Activated T-cell treated with anti-CD3 and anti-CD28 coated beads, Interleukin-2, amount 50 U/mL, for 24 hours (primary cell): ENCODE results near the gene RAVER2.
"Not testable (repeated sequence)": the region's sequence is repeated elsewhere in the genome, so short reads cannot be mapped to it uniquely, and the experiment has no call there.

Experiments
- DNase-seq: peaks from one replicate; pipeline ENCODE4 v3.0.0-alpha.2; 2020
- H3K27ac Mint-ChIP-seq: 2 replicates; pipeline ENCODE4 v1.8.0; 2020; ENCODE audit warnings: mild to moderate bottlenecking, mixed read lengths
- H3K27me3 Mint-ChIP-seq: 2 replicates; pipeline ENCODE4 v1.8.0; 2020; ENCODE audit warnings: mixed read lengths
- H3K36me3 Mint-ChIP-seq: 2 replicates; pipeline ENCODE4 v1.8.0; 2020; ENCODE audit warnings: low read depth, mixed read lengths
- H3K4me1 Mint-ChIP-seq: 2 replicates; pipeline ENCODE4 v1.8.0; 2020; ENCODE audit warnings: low read depth, mixed read lengths
- H3K4me3 Mint-ChIP-seq: 2 replicates; pipeline ENCODE4 v1.8.0; 2020; ENCODE audit warnings: mild to moderate bottlenecking, moderate library complexity, mixed read lengths
- H3K9me3 Mint-ChIP-seq: 2 replicates; pipeline ENCODE4 v1.8.0; 2020; ENCODE audit warnings: mixed read lengths

RAVER2 gene

DNA sequence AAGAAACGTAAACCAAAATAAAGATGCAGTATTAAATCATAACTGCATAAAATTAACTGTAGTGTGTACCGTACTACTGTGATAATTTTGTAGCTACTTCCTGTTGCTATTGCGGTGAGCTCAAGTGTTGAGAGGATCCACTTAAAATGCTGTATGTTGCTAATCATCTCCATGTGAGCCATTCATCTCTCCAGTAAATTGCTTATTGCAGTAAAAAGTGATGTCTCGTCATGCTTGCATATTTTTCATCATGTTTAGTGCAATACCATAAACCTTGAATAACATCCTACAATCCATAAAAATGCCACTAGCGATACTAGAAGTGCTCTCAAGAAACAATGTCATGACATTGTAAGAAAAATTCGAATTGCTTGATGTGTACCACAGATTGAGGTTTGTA lies 66.3 kb downstream of the RAVER2 start:
- Mint-ChIP-seq H3K36me3 (no peaks in the 10 kb centered on the region), H3K4me1 (no peaks in the 10 kb centered on the region), H3K27ac (no peak overlapping the region), H3K4me3 (no peak overlapping the region), H3K9me3 (no peaks in the 10 kb centered on the region), H3K27me3 (no peaks in the 10 kb centered on the region)
- no peak for DNase-seq

DNA sequence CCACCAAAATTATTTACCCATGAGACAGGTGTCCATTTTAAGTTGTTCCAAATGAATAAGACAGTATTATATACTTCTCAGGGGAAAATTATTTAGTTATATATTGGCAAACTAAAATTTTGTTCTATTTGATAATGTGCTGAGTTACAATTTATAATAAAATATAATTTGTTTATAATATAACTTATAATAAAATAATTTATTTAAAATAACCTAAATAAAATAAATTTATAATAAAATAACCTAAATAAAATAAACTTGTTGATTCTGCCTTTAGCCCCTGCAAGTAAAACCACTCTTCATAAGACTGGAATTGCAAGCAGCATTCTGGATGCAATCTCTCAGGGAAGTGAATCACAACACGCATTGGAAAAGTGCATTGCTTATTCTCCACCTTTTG lies 69.6 kb downstream of the RAVER2 start:
- H3K9me3 Mint-ChIP-seq = no peaks in the 10 kb centered on the region
- no peaks in the 10 kb centered on the region for H3K27me3 Mint-ChIP-seq
- H3K36me3 Mint-ChIP-seq = no peaks in the 10 kb centered on the region
- DNase-seq = no peak
- no peak overlapping the region for H3K4me3 Mint-ChIP-seq
- H3K4me1 Mint-ChIP-seq = no peaks in the 10 kb centered on the region
- H3K27ac Mint-ChIP-seq = no peak overlapping the region

DNA sequence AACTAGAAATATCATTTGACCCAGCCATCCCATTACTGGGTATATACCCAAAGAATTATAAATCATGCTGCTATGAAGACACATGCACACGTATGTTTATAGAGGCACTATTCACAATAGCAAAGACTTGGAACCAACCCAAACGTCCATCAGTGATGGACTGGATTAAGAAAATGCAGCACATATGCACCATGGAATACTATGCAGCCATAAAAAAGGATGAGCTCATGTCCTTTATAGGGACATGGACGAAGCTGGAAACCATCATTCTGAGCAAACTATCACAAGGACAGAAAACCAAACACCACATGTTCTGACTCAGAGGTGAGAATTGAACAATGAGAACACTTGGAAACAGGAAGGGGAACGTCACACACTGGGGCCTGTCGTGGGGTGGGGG lies 72.5 kb downstream of the RAVER2 start:
- not testable (repeated sequence) for H3K4me3 Mint-ChIP-seq, H3K27me3 Mint-ChIP-seq, H3K36me3 Mint-ChIP-seq, H3K27ac Mint-ChIP-seq, DNase-seq, H3K4me1 Mint-ChIP-seq, H3K9me3 Mint-ChIP-seq

DNA sequence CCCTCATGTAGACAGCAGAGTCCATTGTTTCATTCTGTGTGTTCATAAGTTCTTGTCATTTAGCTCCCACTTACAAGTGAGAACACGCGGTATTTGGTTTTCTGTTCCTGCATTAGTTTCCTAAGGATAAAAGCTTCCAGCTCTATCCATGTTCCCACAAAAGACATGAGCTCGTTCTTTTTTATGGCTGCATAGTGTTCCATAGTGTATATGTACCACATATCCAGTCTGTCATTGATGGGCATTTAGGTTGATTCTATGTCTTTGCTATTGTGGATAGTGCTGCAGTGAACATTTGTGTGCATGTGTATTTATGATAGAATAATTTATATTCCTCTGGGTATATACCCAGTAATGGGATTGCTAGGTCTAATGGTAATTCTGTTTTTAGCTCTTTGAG lies 75.7 kb downstream of the RAVER2 start:
- H3K27ac Mint-ChIP-seq, H3K4me3 Mint-ChIP-seq, H3K9me3 Mint-ChIP-seq, H3K36me3 Mint-ChIP-seq, H3K27me3 Mint-ChIP-seq, H3K4me1 Mint-ChIP-seq, DNase-seq: not testable (repeated sequence)

DNA sequence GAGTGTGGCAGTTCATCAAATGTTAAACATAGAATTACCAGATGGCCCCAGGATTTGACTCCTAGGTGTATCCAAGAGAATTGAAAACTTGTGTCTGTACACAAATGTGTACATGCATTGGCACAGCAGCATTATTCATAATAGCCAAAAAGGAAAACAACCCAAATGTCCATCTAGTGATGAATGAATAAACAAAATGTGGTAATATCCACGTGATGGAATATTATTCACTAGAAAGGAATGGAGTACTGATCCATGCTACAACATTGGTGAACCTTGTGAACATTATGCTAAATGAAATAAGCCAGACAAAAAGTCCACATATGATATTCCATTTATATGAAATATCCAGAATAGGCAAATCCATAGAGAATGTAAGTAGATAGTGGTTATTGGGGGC lies 77.7 kb downstream of the RAVER2 start:
- H3K27ac Mint-ChIP-seq = no peak overlapping the region
- H3K27me3 Mint-ChIP-seq = no peaks in the 10 kb centered on the region
- no peak for DNase-seq
- peaks cover 21% of the 10 kb centered on the region for H3K4me1 Mint-ChIP-seq
- no peaks in the 10 kb centered on the region for H3K36me3 Mint-ChIP-seq
- no peaks in the 10 kb centered on the region for H3K9me3 Mint-ChIP-seq
- no peak overlapping the region for H3K4me3 Mint-ChIP-seq

DNA sequence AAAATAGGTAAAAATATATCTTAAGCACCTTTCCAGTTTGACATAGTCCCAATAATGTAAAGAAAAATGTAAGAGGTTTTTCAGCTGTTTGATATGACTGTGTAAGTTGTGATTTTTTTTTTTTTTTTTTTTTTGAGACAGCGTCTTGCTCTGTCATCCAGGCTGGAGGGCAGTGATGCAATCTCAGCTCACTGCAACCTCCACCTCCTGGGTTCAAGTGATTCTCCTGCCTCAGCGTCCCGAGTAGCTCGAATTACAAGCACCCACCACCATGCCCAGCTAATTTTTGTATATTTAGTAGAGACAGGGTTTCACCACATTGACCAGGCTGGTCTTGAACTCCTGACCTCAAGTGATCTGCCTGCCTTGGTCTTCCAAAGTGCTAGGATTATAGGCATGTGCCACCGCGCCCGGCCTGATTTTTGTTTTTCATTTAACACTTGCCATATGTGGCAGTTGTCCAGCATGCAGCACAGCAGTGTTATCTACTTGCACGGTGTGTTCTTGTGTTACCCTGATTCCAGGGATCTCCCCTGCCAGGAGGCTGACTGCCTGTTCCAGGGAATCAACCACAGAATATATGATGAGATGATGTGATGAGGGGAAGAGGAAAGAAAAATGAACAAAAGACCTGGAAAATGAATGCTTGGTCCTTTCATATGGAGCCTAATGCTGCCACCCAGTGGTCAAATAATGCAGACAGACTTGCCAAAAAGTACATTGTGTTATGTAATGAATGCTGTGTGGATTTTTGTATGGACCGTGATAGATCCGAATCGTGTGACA lies 79.0 kb downstream of the RAVER2 start:
- Mint-ChIP-seq H3K27me3 (no peaks in the 10 kb centered on the region), H3K4me3 (no peak overlapping the region), H3K36me3 (no peaks in the 10 kb centered on the region), H3K4me1 (peaks cover 31% of the 10 kb centered on the region), H3K27ac (peak overlapping the region; percentile 65), H3K9me3 (no peaks in the 10 kb centered on the region)
- no peak for DNase-seq

DNA sequence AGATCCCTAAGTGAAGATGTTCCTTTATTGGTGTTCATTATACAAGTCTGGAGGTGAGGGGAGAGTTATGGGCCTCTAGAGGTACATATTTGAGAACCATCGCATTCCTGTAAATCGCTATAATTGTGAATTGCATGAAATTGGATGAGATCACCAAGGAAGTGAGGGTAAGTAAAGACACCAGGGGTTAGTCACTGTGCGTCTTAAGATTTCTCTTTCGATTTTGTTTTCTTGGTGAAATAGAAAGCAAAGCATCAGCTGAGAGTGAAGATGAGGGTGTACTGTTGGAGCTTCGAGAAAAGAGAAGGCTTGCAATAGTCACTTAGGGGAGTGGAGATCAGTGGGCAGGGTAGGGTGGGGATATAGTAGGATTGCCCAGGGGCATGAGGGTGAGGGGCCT lies 82.1 kb downstream of the RAVER2 start:
- no peaks in the 10 kb centered on the region for H3K9me3 Mint-ChIP-seq
- peak overlapping the region; percentile 14 for H3K4me3 Mint-ChIP-seq
- H3K27me3 Mint-ChIP-seq = no peaks in the 10 kb centered on the region
- peaks cover 16% of the 10 kb centered on the region for H3K36me3 Mint-ChIP-seq
- DNase-seq = no peak
- H3K27ac Mint-ChIP-seq = peak overlapping the region; percentile 85
- peaks cover 48% of the 10 kb centered on the region for H3K4me1 Mint-ChIP-seq

DNA sequence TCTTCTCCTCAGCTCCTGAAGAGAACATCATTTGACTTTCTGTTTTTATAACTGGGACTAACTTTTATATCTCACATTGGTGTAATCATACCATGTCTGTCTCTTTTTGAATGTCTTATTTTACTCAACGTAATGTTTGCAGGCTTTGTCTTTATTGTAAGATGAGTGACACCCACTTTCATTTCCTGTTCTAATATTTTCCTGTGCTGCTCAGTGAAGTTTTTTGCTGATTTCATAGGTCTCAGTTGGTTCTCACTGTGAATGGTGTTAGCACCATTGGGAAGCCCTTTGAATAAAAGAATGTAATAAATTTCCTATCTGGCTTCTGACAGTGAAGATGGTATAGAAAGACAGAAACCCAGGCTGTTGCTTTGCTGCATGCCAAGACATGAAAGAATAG lies 84.0 kb downstream of the RAVER2 start:
- H3K27me3 Mint-ChIP-seq = no peaks in the 10 kb centered on the region
- peaks cover 32% of the 10 kb centered on the region for H3K36me3 Mint-ChIP-seq
- peaks cover 48% of the 10 kb centered on the region for H3K4me1 Mint-ChIP-seq
- no peak for DNase-seq
- peak overlapping the region; percentile 75 for H3K27ac Mint-ChIP-seq
- no peaks in the 10 kb centered on the region for H3K9me3 Mint-ChIP-seq
- no peak overlapping the region for H3K4me3 Mint-ChIP-seq

DNA sequence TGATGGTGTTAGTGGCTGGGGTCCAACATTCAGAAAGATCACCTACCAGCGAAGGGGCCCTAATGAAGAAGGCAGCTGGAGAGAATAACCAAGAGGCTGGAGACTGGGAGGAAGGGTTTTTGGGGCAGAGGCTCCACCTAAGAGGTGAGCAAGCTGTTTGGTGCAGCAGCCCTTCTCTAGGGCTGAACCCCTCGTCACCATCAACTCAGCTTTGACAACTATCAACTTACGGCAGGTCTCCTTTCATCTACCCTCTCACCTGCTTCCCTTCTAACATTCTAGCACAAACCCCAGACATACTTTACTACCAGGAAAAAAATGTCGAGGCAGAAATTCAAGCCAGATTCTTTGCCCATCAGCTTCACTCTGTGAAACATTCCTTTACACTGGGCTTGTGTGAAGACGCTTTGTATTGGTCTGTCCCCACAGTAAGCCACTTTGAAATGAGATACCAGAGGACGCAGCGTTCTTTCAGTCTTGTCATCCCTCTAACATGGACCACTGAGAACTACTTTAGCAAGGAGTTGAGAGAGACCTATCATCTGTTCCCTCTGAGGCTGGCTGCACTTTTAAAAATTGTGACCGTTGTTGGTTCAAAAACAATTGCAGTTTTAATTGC lies 84.6 kb downstream of the RAVER2 start:
- no peaks in the 10 kb centered on the region for H3K27me3 Mint-ChIP-seq
- H3K4me3 Mint-ChIP-seq = no peak overlapping the region

DNA sequence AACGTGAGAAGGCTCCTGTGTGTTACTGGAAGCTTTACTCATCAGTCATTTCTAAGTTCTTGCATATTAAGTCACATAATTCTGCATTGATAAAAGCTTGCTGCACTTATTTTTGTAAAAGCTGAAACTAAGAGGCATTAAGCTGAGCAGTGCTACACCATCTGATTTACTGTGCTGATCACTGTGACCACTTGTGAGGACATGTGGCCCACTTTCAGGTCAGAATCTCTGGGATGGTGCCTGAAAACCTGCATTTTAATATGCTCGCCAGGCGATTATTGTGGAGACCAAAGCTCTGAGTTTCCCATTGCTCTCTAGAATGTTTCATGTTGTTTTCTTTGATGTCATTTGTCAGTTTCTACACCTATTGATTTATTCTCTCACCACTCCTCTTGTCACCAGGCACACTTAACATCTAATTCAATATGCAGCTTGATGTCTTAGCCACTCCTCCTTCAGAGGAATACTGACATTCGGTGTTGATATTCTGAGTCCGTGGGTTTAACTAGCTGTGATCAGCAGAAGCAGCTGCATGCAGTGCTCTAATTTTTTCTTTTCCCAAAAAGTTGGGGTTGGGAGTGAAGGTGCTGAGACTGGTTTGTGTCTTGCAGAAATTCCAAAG lies 85.3 kb downstream of the RAVER2 start:
- H3K9me3 Mint-ChIP-seq = no peaks in the 10 kb centered on the region
- H3K36me3 Mint-ChIP-seq = peaks cover 45% of the 10 kb centered on the region
- peak overlapping the region; percentile 75 for H3K27ac Mint-ChIP-seq
- H3K4me3 Mint-ChIP-seq = no peak overlapping the region
- H3K4me1 Mint-ChIP-seq = peaks cover 47% of the 10 kb centered on the region
- H3K27me3 Mint-ChIP-seq = no peaks in the 10 kb centered on the region
- DNase-seq = no peak

More for the DNA sequence above, 84.6 kb downstream of the RAVER2 start:
- H3K36me3 Mint-ChIP-seq = peaks cover 39% of the 10 kb centered on the region
- H3K9me3 Mint-ChIP-seq = no peaks in the 10 kb centered on the region
- peaks cover 46% of the 10 kb centered on the region for H3K4me1 Mint-ChIP-seq
- H3K27ac Mint-ChIP-seq = peak overlapping the region; percentile 75
- no peak for DNase-seq

DNA sequence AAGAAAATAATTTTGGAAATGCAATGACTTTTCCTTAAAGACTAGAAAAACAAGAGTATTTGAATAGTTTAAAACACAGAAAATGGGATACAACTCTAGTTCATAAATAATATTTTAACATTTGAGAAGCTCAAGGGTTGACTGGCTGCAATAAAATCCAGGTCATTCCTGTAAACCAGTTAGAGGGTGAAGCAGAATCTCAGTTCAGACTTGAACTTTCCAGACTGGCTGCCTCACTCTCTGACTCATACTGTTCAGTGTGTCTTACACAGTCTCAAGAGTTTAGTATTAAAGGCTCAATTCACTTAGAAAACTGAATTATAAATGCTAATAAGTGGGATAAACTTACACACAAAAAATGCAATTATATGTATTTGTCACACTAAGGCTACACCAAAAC lies 89.9 kb downstream of the RAVER2 start:
- H3K4me3 Mint-ChIP-seq = no peak overlapping the region
- DNase-seq = no peak
- H3K9me3 Mint-ChIP-seq = no peaks in the 10 kb centered on the region
- no peaks in the 10 kb centered on the region for H3K27me3 Mint-ChIP-seq
- H3K27ac Mint-ChIP-seq = peak overlapping the region; percentile 63
- H3K36me3 Mint-ChIP-seq = peaks cover 88% of the 10 kb centered on the region
- H3K4me1 Mint-ChIP-seq = peaks cover 13% of the 10 kb centered on the region

DNA sequence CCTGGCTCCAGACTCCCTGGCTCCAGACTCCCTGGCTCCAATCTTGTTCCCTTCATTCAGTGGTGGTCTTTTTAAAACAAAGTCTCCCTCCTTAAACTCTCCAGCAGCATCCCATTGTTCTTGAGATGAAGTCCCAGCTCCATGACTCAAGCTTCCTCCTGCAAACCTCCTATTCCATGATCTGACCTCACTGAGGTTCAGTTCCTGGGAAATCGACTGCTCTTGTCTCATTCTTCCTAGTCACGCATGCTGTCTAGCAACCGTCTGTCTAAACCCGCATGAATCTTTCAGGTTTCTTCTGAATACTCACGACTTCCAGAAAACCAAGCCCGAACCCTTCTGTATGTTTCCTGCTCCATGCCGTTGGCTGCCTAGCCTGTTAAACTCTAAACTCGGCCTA lies 91.9 kb downstream of the RAVER2 start:
- no peaks in the 10 kb centered on the region for H3K9me3 Mint-ChIP-seq
- peaks cover 94% of the 10 kb centered on the region for H3K36me3 Mint-ChIP-seq
- peak overlapping the region; percentile 3 for H3K27ac Mint-ChIP-seq
- H3K27me3 Mint-ChIP-seq = no peaks in the 10 kb centered on the region
- no peak for DNase-seq
- no peak overlapping the region for H3K4me3 Mint-ChIP-seq
- peaks cover 5% of the 10 kb centered on the region for H3K4me1 Mint-ChIP-seq

DNA sequence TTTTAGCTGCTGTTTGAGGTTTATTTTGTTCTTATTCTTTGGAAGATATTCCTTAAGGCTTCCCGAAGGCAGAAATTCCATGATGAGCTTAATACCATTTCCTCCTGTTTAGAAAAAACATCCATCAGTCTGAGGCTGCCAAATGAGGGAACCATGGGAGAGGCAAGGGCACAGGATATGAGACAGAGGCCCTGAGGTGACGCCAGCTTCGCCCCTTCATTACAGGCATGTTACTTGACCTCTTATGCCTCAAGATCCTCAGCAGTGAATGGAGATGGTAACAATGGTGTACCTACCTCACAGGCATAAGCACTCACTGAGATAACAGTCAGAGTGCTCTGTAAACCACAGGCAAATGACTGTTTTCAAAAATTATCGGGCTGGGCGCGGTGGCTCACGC lies 93.6 kb downstream of the RAVER2 start:
- no peak for DNase-seq
- H3K27ac Mint-ChIP-seq = no peak overlapping the region
- peaks cover 5% of the 10 kb centered on the region for H3K4me1 Mint-ChIP-seq
- no peaks in the 10 kb centered on the region for H3K27me3 Mint-ChIP-seq
- H3K9me3 Mint-ChIP-seq = no peaks in the 10 kb centered on the region
- H3K36me3 Mint-ChIP-seq = peaks cover 93% of the 10 kb centered on the region
- no peak overlapping the region for H3K4me3 Mint-ChIP-seq

DNA sequence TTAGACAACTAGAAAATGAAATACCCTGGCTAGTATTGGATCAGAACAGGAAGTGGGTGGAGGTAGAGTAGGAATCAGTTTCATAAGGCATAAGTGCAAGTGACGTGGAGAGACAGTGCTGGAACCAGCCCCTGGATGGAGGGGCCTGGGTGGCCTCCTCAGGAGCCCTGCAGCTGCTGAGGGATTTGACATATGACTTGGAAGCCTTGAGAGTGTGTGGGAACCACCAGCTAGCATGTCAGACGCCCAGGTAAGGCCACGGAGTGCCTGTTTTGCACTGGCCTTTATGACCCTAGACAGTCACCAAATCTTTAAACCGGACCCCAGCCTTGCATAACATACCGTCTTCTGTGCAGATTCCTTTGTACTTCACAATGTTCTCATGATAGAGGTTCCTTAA lies 94.4 kb downstream of the RAVER2 start:
- Mint-ChIP-seq H3K9me3 (no peaks in the 10 kb centered on the region), H3K27ac (peak overlapping the region; percentile 65), H3K27me3 (no peaks in the 10 kb centered on the region), H3K36me3 (peaks cover 93% of the 10 kb centered on the region), H3K4me3 (no peak overlapping the region), H3K4me1 (peaks cover 4% of the 10 kb centered on the region)
- DNase-seq = no peak

DNA sequence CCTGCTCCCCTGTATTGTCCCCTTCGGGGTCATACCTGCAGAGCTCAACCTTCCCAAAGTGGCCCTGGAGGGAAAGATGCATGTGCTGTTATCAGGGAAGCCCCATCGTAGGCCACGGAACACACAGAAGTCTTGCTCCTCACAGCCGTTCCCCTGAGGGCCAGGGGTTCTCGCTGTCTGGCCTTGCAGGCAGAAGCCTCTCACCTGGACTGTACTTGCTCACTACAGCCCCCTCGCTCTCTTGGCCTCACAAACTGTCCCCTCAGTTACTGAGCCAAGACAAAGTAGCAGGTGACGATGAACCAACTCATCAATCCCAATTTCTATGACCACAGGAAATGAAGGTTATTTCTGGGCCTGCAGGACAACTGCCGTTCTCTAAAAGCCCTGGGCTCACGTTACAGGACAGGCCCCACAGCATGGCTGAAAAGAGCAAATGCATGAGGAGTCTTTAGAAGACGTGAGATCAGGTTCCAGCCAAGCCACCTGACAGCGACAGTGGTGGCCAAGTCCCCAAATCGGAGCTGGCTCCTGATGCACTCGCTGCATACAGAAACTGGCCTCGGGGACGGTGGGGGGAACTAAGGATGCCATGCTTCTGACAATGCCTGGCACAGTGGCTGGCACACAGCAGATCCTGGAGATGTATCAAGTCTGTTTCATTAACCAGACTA lies 95.0 kb downstream of the RAVER2 start:
- Mint-ChIP-seq H3K4me3 (no peak overlapping the region), H3K36me3 (peaks cover 93% of the 10 kb centered on the region), H3K27ac (peak overlapping the region; percentile 60), H3K27me3 (no peaks in the 10 kb centered on the region), H3K4me1 (peaks cover 2% of the 10 kb centered on the region), H3K9me3 (no peaks in the 10 kb centered on the region)
- no peak for DNase-seq
